ENCODE results near the gene SLC25A24.

DNA sequence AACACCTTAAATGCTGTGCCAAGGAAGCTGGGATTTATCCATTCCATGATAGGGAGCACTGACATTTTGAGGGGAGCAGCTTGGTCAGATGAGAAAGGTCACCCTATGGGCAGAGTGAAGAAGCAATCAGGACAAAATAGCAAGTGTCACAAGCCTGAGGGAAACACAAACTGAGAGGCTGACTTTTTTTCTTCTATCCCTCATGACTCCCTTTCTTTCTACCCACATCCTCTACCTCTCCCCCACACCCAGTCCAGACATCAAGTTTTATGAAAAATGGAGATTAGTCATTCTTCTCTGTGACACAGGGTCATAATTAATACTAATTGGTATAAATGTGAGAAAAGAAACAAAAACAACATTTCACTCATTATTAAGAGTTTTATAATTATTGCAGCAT lies 103.1 kb downstream of the SLC25A24 start:
- TF ChIP-seq, protein P1, sequence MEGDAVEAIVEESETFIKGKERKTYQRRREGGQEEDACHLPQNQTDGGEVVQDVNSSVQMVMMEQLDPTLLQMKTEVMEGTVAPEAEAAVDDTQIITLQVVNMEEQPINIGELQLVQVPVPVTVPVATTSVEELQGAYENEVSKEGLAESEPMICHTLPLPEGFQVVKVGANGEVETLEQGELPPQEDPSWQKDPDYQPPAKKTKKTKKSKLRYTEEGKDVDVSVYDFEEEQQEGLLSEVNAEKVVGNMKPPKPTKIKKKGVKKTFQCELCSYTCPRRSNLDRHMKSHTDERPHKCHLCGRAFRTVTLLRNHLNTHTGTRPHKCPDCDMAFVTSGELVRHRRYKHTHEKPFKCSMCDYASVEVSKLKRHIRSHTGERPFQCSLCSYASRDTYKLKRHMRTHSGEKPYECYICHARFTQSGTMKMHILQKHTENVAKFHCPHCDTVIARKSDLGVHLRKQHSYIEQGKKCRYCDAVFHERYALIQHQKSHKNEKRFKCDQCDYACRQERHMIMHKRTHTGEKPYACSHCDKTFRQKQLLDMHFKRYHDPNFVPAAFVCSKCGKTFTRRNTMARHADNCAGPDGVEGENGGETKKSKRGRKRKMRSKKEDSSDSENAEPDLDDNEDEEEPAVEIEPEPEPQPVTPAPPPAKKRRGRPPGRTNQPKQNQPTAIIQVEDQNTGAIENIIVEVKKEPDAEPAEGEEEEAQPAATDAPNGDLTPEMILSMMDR (IDR thresholded peaks at IDR 0.05) = no peak
- TF ChIP-seq POLR2A (IDR thresholded peaks at IDR 0.05) = no peak
